ENCODE measurements around the gene CAPZA2.
"Not testable (repeated sequence)": the region's sequence is repeated elsewhere in the genome, so short reads cannot be mapped to it uniquely, and the experiment has no call there.

Gene CAPZA2

GRCh38 chr7:116862234-116862950 is at the start of gene CAPZA2:
TSS of gene CAPZA2 (plus strand) at chr7:116862587. CDS start at chr7:116862612, 25 bp downstream.
- peak; percentile 85 for DNase-seq

DNA sequence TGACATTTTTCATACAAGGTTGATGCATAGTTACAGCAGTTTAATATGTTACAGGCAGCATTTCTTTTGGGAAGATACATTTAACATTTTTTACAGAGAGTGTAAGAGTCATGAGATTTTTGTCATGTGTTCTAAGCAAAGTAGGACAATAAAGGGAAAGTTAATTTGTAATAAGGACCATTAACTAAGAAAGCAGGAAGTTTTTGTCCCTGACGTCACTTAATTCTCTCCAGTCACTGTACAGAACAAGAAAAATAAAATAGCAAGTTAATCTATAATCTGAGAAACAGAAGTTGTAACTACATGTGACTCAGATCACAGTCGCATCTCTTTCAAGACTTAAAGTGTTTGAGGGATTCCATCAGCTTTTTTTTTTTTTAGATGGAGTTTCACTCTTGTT is 49.5 kb upstream of the CAPZA2 start:
- no peak for DNase-seq

- DNase-seq = not testable (repeated sequence)
Observed at GRCh38 chr7:116813371-116813770, 49.0 kb upstream of the CAPZA2 start.

- DNase-seq = no peak
Observed at GRCh38 chr7:116815041-116815440, 47.3 kb upstream of the CAPZA2 start.

GRCh38 chr7:116820149-116820548 is 42.2 kb upstream of the CAPZA2 start:
- DNase-seq = no peak

GRCh38 chr7:116821647-116822046 is 40.7 kb upstream of the CAPZA2 start:
- DNase-seq = not testable (repeated sequence)

DNA sequence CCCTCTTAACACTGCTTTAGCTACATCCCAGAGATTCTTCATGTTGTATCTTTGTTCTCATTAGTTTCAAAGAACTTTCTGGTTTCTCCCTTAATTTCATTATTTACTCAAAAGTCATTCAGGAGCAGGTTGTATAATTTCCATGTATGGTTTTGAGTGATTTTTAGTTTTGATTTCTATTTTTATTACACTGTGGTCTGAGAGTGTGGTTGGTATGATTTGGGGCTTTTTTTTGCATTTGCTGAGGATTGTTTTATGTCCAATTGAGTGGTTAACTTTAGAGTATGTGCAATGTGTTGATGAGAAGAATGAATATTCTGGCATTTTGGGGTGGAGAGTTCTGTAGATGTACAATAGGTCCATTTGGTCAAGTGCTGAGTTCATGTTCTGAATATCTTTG is 37.9 kb upstream of the CAPZA2 start:
- no peak for DNase-seq

GRCh38 chr7:116828281-116828680 is 34.1 kb upstream of the CAPZA2 start:
- DNase-seq = no peak

DNA sequence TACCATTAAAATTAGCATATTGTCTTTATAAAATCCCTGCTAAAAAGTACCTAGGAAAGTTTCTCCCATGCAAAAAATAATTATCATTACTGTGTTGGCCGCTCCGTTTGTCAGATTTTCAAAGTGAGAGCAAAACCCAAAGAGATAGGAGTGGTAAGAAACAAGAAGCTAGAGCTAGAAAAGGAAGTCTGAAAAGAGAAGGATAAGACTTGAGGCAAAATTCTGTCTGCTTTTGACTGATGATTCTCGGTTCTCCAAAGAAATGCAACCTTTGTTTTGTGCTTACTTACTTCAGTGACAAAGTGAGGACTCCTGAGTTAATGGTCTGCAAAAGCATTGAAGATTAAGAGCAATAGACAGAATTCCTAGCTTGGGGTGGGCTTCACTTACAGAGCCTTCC is 33.3 kb upstream of the CAPZA2 start:
- no peak for DNase-seq

- DNase-seq = no peak
Observed at GRCh38 chr7:116829493-116829892, 32.9 kb upstream of the CAPZA2 start.

- DNase-seq = no peak
Observed at GRCh38 chr7:116832692-116833091, 29.7 kb upstream of the CAPZA2 start.

GRCh38 chr7:116834815-116835504 is 27.4 kb upstream of the CAPZA2 start:
- DNase-seq = no peak

DNA sequence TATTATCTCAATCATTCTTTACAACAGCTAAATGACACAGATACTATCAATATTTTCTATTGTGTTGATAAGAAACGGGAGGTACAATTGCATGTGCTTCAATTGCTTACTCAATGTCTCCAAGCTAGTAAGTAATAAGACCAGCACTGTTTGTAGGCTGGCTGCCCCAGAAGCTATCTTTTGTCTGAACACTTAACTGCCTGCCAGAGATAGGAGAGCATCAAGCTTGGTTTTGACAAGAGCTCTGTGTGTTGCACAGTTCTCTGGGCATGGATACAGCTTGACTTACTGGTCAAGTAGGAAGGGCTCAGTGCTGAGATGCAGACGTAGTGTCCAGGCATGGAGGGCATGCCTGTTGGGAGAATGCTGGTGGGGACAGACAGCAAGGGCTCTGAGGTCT is 26.3 kb upstream of the CAPZA2 start:
- DNase-seq = no peak

DNA sequence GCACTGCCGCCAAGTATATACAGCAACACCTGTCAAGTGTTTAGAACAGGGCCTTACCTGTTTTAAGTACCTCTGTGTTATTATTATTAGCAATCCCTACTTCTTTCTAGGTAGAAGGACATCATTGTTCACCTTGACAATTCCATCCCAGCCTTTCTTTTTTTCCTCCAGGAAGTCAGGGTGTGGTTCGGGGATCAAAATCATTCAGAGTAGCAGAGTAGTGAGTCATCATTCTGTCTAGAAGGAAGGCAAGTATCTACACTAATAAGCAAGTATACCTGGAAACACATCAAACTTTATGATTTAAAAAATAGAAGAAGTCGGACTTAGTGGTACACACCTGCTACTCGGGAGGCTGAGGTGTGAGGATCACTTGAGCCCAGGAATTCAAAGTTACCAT is 25.5 kb upstream of the CAPZA2 start:
- DNase-seq = no peak

- no peak for DNase-seq
Observed at GRCh38 chr7:116837586-116837985, 24.8 kb upstream of the CAPZA2 start.

DNA sequence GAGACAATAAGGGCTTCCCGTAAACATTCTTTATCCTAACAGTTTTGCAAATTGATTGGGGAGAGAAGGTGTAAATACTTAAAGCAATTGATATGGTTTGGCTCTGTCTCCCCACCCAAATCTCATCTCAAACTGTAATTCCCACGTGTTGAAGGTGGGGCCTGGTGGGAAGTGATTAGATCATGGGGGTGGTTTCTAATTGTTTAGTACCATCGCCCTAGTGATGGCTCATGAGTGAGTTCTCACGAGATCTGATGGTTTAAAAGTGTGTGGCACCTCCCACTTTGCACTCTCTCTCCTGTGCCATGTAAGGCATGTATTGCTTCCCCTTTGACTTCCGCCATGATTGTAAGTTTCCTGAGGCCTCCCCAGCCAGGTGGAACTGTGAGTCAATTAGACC is 22.1 kb upstream of the CAPZA2 start:
- no peak for DNase-seq

GRCh38 chr7:116842371-116842770 is 20.0 kb upstream of the CAPZA2 start:
- DNase-seq = no peak

DNA sequence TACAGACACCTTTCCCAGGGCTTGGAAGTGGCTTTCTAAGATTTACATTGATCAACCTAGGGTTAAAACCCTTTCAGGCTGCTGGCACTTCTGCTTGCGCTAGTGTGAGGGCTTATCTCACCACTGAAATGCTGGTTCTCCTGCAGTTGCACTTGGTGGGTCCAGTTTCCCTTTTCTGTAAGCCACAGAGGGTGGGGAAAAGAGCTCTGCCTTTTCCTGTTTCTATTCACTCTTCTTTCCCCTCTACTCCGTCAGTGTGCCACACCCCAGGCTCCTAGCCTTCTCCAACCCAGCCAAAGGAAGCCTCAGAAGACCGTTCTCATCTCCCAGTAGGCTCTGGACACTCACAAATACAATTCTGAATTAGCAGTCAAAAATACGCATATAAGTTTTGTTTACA is 19.0 kb upstream of the CAPZA2 start:
- no peak for DNase-seq

DNA sequence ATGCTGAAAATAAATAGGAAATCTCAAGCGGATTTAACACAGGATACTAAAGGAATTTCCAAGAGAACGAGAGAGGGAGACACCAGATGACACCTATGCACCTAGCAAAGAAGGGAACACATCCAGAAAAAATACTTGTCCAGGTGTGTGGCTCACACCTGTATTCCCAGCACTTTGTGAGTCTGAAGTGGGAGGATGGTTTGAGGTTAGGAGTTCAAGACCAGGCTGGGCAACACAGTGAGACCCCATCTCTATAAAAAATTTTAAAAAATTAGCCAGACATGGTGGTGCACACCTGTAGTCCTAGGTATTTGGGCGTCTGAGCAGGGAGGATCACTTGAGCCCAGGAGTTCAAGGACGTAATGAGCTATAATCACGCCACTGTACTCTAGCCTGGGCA is 11.2 kb upstream of the CAPZA2 start:
- no peak for DNase-seq

GRCh38 chr7:116851671-116852070 is 10.7 kb upstream of the CAPZA2 start:
- DNase-seq = no peak

GRCh38 chr7:116854132-116854531 is 8.3 kb upstream of the CAPZA2 start:
- DNase-seq = no peak

DNA sequence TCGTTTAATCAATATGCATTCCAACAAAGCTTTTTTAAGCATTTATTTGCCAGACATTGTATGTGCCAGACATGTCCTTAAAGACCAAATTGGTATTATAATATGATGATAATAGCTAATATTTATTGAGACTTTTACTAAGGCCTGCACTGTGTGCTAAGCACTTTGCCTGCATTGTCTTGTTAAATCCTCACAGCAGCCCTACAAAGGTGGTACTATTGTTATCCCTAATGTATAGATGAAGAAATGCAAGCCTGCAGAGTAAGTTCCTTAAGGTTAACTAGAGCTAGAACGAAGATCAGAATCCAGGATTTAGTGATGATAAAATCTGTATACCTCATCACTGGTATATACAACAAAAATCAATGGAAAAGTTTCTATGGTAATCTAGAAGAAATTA is 5.3 kb upstream of the CAPZA2 start:
- no peak for DNase-seq

DNA sequence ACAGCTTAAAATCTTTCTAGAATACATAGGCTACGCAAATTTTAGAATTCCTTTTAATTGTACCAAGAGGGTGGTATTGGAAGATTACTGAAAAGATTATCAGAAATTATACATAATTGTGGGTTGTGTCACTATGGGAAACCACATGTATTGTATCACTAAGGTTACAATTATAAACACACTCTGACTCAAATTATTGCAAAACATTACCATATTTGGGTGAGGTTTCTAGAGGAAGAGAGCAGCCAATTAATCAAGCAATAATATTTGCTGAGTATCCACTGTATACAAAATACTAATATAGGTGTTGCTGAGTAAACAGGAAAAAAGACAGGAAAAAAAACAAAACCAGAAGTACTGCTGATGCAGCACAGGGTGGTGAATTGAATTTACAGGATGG is 3.1 kb upstream of the CAPZA2 start:
- DNase-seq = no peak

- no peak for DNase-seq
Observed at GRCh38 chr7:116861717-116862116, 670 bp upstream of the CAPZA2 start.
